HG03060 (cell line): ENCODE data around the gene TREML4.

Source experiments
- ATAC-seq: cut with Tn5 transposase; IDR thresholded peaks from one replicate; pipeline ENCODE4 v1.9.1; 2021; ENCODE audit warnings: low read depth, moderate number of reproducible peaks; ENCODE audit not compliant: unreplicated experiment

Gene TREML4

GRCh38 chr6:41278699-41279405, 50.7 kb downstream of the TREML4 start:
- ATAC-seq = no peak

GRCh38 chr6:41280381-41281057, 52.4 kb downstream of the TREML4 start:
- no peak for ATAC-seq

GRCh38 chr6:41283600-41283999, 55.5 kb downstream of the TREML4 start:
- ATAC-seq = no peak

- no peak for ATAC-seq
These were observed 56.6 kb downstream of the TREML4 start for GRCh38 chr6:41284726-41285125.

- ATAC-seq = no peak
These were observed 58.6 kb downstream of the TREML4 start, which contains the start of gene TREM1 for GRCh38 chr6:41286544-41287346. TREM1 (minus strand) TSS chr6:41286682; CDS start chr6:41286655, 27 bp downstream.

GRCh38 chr6:41288030-41288753, 60.0 kb downstream of the TREML4 start:
- ATAC-seq = no peak
